HG03108 (cell line): ENCODE measurements around the gene SHISA4.
"Not testable (repeated sequence)": the region's sequence is repeated elsewhere in the genome, so short reads cannot be mapped to it uniquely, and the experiment has no call there.

ENCODE experiments used
- ATAC-seq: cut with Tn5 transposase; IDR thresholded peaks from one replicate; pipeline ENCODE4 v1.9.1; 2021; ENCODE audit warnings: moderate library complexity; ENCODE audit not compliant: unreplicated experiment

The SHISA4 gene

DNA sequence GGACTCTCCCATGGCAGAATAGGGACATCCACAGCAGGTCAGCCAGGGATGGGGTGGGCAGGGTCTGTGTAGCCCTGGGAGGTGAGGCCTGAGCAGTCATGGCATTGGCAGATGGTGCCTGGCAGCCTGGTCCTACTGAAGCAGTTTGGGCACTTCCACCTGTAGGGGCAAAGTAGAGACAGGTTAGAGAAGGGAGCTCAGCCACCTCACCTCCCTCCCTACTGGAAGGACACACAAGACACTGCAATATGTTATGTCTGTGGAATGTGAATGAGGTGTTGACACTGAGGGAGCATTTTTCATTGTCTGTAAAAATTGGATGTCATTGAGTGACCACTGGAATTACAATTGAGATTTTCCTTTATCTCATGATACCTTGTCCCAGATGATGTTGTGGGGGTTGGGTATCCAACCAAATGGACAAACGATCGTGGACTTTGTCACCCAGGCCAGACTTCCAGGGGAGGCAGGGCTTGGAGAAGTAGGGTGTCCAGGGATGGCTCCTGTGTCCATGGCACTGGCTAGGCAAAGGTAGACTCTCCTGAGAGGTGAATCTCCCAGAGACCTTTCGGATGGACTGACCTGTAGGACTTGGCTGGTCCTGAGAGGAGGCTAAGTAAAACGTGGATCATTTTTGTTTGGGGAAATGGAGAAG is 9.7 kb downstream of the SHISA4 start:
- ATAC-seq, result no peak

DNA sequence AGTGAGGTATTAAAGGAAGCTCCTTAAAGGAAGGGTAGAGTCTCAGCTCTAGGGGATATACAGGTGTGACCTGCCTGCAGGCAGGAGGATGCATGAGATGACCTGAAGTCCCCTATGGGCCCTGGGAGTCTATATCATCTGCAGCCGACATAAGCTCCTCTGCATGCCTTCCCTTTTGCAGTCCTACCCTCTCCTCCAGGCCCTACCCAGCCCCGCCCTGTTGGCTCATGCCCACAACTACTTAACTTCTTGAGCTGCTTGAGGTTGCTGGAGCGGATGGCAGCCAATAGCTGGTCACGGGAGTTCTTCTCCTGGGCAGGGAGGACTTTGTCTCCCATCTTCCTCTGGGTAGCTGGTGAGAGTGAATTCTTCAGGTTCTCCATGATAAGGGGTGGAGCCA is 10.3 kb downstream of the SHISA4 start:
- ATAC-seq, result no peak

DNA sequence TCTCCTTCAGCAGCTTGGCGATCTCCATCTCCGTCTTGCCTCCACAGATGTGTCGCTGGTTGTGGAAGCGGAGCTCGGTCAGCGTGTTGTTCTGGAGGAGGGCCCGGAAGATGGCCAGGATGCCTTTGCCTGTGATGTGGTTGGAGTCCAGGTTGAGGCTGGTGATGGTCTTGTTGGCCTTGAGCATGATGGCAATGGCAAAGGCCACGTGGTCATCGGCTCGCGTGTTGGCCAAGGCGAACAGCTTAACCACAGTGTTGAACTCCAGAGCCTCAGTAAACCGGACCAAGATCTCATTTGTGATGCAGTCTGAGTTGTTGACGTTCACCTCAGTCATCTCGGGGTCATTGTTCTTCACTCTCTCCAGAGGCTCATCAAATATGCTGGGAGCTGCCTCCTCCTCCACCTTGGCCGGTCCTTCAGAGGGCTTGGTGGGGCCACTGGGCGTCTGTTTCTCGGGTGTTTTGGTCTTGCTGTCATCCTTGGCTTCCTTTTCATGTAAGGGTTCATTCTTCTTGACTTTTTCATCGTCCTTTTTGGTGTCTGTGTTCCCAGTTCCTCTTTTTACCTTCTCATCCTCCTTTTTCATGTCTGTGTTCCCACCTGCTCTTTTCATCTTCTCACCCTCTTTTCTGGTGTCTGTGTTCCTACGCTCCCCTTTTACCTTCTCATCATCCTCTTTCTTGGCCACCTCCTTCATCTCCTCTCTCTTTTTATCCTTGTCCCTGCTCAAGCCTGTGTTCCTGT is 11.2 kb downstream of the SHISA4 start:
- ATAC-seq, result no peak

DNA sequence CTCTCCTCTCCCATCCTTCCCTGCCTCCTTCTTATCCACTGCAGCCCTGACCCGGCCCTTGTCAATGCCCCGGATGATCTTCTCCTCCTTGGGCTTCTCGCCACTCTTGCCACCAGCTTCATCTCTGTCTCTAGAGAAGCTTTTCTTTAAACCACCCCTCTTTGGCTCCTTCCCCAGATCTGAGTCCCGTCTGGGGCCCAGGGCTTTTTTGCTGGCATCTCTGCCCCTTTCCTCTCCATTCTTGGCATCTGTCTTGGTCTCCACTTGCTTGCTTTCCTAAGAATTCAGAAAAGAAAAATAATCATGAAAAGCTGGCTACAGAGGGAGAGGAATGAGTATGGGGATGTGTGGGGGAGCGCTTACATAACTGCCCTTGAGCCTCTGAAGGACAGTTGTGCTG is 11.8 kb downstream of the SHISA4 start:
- ATAC-seq, result no peak

DNA sequence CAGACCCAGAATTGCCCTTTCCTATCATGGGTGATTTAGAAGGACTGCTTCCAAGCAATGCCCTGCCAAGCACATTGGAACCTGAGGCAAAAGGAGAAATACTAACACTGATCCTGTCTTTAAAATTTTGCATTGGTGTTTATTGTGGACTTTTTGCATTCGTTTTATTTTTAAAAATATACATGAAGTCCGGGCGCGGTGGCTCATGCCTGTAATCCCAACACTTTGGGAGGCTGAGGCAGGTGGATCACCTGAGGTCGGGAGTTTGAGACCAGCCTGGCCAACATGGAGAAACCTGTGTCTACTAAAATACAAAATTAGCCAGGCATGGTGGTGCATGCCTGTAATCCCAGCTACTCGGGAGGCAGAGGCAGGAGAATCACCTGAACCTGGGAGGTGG is 12.3 kb downstream of the SHISA4 start:
- ATAC-seq, result not testable (repeated sequence)

DNA sequence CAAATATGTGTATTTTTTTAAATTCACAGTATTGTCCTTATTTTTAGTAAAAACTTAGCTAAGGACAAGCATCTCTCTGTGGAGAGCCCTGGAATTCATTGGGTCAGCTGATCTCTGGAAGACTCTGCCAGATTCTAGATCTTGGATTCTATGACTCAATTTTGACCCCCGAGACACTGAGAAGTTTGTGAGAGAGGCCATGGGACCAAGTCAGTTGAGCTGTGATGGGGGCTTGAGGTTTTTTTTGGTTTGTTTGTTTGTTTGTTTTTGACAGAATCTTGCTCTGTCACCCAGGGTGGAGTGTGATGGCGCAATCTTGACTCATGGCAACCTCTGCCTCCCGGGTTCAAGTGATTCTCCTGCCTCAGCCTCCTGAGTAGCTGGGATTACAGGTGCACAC is 13.5 kb downstream of the SHISA4 start:
- ATAC-seq, result no peak

DNA sequence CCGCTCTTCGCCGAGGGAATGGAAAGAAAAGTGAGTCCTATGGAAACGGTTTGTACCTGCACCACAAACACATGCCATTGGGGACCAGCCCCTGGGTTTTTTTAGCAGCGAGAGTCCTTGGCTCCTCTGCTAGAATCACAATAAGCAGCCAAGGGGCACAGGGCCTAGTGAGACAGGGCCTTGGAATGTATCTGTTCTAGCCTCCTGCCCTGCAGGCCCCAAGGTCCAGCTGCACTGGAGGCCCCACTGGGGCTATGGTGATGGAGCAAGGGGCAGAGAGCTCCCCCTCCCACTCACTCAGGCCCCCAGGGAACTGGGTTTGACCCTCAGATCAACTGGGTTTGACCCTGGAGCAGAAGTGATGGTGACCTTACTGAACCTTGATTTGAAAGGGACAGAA is 14.4 kb downstream of the SHISA4 start:
- ATAC-seq, result no peak

DNA sequence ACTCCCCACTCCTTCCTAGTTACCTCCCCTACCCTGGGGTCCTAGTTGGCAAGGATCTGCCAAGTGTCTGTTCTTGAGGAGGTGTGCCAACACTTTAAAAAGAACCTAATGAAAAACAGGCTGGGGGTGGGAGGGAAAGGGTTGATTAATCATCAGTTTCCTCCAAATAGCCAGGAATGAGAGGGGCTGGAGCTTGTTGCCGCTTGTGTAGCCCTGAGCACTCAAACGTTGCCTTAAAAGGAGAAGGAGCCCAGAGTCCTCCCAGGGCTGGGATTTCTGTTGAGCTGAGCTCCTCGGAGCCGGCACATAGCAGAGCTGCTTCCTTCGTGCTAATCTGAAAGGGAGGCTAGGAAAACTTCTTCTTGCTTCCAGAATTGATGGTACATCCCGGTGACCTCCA is 15.9 kb downstream of the SHISA4 start:
- no peak for ATAC-seq

DNA sequence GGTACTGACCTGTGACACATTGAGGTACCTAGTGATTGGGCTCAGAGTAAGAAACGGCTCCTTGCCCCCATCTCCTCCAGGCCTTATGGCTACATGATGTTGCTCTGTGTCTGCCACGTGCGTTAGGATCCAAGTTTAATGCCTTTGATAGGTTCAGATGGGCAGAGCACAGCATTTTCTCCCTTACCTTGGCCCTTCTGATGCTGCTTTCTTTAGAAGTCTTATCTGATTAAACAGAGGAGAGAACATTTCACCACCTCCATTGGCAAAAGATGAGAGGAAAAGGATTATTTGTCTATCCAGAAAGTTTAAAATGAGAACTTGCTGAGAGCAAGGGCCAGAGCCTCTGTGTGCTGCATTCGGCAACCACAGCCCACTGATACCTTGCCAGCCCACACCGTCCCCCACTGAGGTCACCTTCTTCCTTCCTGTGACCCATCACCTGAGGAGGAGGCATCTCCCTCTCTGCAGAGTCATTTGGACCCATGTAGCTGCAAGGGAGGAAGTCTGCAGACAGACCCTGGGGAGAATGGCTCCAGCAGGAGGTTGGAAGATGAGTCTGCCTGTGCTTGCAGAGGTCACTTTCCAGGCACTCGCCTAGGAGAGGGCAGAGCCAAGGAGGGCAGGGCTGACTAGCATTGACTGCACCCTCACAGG is 16.7 kb downstream of the SHISA4 start:
- no peak for ATAC-seq

DNA sequence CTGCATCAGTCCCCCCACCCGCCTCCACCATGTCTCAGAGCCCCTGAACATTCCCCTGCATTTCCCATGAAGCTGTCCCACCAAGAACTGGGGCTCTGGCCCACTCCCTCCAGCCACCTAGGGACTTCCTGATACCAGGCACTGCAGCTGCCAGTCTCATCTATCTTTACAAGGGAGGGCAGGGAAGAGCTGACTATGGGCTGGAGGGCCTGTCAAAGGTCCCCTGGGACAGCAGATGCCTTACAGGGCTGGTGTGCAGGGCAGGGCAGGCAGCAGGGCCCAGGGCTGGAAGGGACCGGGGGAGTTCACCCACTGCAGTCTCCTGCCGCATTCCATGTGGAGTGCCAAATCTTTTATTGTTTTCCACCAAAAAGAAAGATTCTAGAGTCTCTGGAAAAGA is 17.6 kb downstream of the SHISA4 start:
- no peak for ATAC-seq

DNA sequence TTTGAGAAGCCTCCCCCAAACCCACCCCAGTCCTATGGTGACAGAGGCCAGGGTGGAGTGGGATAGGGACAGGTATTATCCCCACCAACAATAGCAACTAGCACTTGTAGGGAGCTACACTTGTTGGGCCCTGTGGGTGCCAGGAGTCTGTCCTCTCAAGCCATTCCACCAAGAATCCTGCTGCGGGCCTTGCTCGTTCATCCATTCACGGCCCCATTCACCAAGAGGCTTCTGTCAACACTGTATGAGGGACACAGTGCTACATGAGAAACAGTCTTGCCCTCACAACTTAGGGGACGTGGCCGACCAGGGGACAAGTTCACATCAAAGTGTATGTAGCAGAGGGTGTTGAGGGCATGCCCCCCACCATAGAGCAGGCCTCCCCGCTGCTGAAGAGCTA is 18.9 kb downstream of the SHISA4 start:
- ATAC-seq, result no peak

DNA sequence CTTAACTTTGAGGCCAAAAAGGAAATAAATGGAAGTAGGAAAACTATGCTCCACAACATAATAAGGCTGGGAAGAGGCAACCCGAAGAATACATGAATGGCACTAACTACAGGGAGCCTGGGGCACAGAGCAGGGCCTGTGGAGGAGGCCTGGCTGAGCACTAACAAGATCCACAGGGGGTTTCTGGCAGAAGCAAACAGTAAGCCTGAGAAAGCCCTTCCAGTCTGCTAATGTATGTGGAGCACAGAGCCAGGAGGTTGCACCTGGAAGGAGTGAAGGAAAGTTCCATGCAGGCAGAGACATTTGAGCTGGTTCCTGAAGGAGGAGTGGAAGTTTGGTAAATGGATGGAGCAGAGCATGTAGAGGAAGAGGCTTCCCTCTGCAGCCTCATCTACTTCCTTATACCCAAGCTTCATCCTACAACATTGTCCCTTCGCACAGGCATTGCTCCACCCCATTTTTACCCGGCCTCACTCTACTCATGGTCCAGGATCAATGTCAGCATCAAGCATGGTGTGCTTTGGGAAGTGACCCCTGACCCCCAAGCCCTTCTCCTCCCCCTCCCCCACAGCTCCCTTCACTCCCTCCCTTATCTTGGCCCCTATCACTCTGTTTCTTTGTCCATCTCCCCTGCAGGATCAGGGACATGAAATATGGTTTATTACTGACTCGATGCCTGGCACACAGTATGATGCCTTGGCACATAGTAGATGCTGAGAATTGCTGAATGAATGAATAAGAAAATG is 23.3 kb downstream of the SHISA4 start:
- no peak for ATAC-seq

DNA sequence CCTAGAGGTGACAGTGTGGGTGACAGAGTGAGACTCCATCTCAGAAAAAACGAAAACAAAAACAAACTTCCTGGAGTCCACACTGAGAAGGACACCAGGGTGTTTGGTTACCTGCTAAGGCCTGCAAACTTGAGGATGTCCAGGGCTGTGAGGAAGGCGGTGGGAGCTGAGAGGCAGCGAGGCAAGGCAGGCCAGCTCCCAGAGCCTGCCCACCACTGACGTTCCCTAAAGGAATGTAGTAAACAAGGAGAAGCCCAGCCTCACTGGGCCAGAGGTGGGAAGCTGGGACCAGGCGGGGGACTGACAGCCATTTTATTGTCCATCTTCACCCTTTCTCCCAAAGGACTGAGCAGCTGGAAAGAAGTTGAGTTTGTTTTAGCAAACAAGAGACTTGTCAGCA is 24.1 kb downstream of the SHISA4 start:
- ATAC-seq, result no peak

DNA sequence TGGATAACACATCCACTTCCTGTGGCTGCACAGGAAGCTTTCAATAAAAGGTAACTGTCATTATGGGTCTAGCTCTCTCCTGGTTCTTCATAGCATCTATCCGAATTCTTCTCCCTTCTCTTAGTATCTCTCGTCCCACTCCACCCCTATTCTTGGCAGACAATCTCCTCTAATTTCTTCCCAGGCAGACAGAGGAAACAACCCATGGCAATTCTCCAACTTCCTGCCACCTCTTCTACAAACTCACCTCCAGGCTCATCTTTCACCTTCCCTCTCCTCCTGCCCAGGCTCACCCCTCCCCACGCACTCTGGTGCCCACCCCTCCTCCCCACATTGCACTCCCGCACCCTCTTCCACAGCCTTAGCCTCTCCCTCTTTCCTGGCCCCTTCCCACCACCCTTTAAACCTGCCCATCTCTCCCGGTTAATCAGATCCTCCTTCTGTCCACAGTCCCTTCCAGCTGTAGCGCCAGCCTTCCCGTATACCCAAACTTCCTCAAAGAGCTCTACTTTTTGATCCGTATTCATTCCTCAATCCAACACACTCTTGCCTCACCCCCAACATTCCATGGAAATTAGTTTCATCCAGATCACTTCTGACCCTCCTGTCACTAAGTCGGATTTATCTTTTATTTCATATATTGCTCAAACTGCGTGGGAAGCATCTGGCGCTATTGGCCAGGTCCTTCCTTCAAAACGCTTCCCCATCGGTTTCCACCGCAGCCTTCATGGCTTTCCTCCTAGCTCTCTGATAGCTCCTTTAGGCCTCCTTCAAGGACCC is 25.9 kb downstream of the SHISA4 start:
- ATAC-seq, result no peak

DNA sequence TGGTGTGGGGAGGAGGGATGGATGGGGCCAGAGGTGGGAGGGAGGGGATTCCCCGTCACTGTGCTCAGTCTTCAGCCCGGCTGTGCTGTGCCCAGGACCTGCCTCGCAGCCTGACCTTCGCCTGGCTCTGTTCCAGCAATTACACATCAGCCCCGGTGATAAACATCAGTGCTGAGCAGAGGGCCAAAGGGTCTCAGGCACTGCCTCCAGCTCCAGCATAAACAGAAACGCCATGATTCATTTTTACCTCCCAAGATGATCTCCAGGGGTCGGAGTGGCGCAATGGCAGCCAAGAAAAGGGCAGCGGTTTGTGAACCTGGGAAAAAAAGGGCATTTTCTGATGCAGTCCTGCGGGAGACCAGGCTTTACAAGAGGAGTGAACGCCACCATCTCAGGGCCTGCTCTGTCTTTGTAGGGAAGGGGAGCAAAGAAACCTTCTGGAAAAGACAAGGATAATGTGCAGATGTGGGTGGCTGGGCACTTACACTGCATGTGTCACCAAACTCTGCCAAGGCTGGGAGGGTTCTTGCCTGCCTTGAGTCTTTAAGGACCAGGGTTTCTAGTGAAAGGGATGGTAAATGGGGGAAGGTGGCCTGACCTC is 28.1 kb downstream of the SHISA4 start:
- ATAC-seq, result no peak

DNA sequence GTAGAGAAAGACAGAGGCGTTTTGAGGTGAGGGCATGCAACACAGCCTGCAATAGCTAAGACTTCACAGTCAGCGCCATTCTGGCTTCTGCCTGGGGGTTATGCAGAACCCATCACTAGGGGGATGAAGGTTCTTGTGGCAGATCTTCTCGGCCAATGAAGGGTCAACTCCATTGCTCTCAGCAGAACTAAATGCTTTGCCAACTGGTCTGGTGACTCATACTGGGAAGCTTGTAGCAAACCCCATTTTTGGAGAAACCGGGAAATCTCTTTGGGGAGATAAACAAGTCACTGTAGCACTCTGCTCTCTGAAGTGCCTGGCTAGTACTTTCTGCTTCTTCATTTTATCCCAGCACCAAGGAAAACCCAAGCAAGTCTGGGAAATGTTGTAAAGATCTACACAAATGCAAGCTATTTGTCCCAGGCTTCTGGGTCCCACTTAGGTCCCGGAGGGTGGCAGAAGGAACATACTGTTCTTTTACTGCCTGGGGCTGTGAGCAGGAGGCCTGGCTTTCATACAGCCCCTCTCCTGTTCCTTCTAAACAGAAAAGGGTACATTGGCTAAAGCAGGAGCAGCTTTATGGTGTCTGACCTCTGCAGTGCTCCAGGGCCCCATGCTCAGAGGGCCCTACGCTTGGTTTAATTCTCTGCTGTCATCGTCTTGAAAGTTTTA is 28.8 kb downstream of the SHISA4 start:
- no peak for ATAC-seq

DNA sequence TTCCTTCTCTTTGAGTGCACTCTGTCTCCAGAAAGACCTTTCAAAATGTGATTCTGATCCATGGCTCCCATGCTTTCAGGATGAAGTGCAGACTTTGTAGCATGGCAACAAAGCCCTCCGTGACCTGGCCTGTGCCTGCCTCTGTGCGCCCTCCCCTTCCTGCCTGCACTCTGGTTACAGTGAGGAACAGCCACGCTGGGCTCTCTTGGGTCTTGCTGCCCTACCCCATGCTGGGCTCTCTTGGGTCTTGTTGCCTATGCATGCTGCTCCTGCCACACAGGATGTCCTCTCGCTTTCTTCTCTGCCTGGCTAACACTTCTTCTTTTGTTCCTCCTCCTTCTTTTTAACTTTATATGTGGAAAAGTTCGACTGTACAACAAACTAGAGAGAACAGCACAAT is 29.6 kb downstream of the SHISA4 start:
- ATAC-seq, result no peak

DNA sequence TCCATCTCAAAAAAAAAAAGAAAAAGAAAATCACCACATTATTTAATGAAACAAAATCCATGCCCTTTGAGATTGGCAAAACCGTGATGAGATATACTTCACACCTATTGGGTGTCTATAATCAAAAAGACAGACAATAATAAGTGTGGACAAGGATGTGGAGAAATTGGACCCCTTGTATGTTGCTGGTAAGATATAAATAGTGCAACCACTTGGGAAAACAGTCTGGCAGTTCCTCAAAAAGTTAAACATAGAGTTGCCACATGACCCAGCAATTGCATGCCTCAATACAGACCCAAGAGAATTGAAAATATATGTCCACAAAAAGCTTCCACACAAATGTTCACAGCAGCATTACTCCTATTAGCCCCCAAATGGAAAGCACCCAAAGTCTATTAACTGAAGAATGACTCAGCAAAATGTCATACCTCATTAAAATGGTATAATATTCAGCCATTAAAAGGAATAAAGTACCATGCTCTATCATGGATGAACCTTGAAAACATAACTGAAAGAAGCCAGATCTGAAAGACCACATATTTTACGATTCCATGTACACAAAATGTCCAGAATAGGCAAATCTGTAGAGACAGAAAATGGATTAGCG is 33.4 kb downstream of the SHISA4 start:
- no peak for ATAC-seq

DNA sequence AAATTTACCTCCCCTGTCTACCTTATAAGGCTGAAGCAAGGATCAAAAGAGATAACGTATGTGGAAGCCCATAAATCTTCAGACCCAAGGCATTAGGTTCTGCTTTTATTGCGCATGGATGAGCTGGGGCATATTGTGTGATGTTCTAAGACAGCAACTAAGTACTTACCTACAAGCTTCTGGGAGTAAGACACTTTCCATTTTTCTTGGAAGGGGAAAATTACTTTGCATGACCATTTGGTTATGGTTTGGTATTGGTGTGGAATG is 36.5 kb downstream of the SHISA4 start:
- no peak for ATAC-seq
